ENCODE results near the gene GFRA1. TPM values are rescaled to one million over a fixed set of nuclear protein-coding genes. Genes with fewer than 3 reads are reported as not detected.

GFRA1 gene
- polyA plus RNA-seq, 1 experiment: 6.8 TPM

DNA sequence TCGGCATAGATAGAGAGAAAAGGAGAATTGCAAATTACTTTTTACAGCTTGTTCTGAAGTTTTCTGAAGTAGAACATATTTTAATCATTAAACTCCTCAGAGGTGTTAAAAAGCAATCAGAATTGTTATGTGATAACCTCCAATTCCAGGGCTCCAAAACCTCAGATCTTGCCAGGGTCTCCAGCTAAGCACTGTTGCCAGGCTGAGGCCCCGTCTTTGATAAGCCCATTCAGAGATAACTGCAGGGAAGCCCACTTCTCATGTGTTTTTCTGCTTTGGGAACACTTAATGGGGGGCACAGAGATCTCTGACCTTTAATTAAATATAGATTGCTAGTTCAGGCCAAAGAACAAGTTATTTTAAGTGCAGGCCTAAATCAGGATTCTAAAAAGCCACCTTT is 40.4 kb downstream of the GFRA1 start:
- TF ChIP-seq, protein P1, sequence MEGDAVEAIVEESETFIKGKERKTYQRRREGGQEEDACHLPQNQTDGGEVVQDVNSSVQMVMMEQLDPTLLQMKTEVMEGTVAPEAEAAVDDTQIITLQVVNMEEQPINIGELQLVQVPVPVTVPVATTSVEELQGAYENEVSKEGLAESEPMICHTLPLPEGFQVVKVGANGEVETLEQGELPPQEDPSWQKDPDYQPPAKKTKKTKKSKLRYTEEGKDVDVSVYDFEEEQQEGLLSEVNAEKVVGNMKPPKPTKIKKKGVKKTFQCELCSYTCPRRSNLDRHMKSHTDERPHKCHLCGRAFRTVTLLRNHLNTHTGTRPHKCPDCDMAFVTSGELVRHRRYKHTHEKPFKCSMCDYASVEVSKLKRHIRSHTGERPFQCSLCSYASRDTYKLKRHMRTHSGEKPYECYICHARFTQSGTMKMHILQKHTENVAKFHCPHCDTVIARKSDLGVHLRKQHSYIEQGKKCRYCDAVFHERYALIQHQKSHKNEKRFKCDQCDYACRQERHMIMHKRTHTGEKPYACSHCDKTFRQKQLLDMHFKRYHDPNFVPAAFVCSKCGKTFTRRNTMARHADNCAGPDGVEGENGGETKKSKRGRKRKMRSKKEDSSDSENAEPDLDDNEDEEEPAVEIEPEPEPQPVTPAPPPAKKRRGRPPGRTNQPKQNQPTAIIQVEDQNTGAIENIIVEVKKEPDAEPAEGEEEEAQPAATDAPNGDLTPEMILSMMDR (IDR thresholded peaks at IDR 0.05; ENCODE audit: low read depth, low read length): no peak
- ChIA-PET CTCF (no interaction called here), POLR2A (interaction anchor here (0.7 kb wide), 1 partner anchor 287 kb away, joined by 3 read pairs; no protein-coding TSS in a partner anchor)
- Histone ChIP-seq H3K27me3 (ENCODE audit: control insufficient read depth, insufficient read depth, low read length) (no peaks in the 10 kb centered on the region), H3K9me3 (ENCODE audit: control insufficient read depth, insufficient read depth, low read length) (no peaks in the 10 kb centered on the region), H3K4me3 (ENCODE audit: low read depth, low read length) (no peak overlapping the region), H3K27ac (ENCODE audit: low read depth, low read length) (no peak overlapping the region)
- DNase-seq (ENCODE audit: low read depth, low spot score): no peak

DNA sequence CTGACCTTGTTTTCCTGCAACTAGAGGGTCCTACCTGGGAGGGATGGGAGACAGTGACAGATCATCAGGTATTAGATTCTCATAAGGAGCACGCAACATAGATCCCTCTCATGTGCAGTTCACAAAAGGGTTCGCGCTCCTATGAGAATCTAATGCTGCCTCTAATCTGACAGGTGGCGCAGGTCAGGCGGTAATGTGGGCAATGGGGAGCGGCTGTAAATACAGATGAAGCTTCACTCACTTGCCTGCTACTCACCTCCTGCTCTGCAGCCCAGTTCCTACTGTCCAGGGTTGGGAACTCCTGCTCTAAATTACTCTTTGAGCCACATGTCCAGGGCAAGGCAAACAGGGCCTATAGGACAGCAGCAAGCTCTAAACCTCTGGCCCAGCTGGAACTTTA is 46.2 kb downstream of the GFRA1 start:
- CTCF ChIA-PET: interaction anchor here (0.5 kb wide), 1 partner anchor 735 kb away, joined by 4 read pairs; no protein-coding TSS in a partner anchor
- H3K27ac ChIP-seq (ENCODE audit: low read depth, low read length): no peak overlapping the region
- H3K27me3 ChIP-seq (ENCODE audit: control insufficient read depth, insufficient read depth, low read length): no peaks in the 10 kb centered on the region
- POLR2A ChIA-PET: no interaction called here
- TF ChIP-seq, protein P1 (IDR thresholded peaks at IDR 0.05; ENCODE audit: low read depth, low read length): no peak
- H3K9me3 ChIP-seq (ENCODE audit: control insufficient read depth, insufficient read depth, low read length): no peaks in the 10 kb centered on the region
- H3K4me3 ChIP-seq (ENCODE audit: low read depth, low read length): no peak overlapping the region
- DNase-seq (ENCODE audit: low read depth, low spot score): no peak

DNA sequence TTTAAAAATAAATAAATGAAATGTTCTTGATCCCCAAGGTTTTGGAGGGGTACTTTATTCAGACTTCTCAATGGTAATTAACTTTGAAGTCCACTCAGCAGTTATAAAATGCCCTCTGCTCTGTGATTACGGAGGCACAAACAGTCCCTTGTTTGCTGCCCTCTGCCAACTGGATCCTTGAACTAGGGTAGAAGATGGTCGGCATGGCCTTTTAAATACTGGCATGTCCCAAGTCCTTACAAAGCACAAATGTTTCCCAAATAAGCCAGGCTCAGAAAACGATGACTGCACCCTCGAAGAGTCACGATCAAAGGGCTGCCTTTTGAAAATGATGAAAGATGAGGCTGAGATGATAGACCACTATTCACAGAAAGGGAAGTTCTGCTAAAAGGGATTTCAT is 47.0 kb downstream of the GFRA1 start:
- no peak for DNase-seq (ENCODE audit: low read depth, low spot score)
- CTCF ChIA-PET: interaction anchor here (0.6 kb wide), 1 partner anchor 25 kb away, joined by 6 read pairs; no protein-coding TSS in a partner anchor
- POLR2A ChIA-PET: no interaction called here
- no peak overlapping the region for H3K27ac ChIP-seq (ENCODE audit: low read depth, low read length)
- H3K27me3 ChIP-seq (ENCODE audit: control insufficient read depth, insufficient read depth, low read length): no peaks in the 10 kb centered on the region
- H3K9me3 ChIP-seq (ENCODE audit: control insufficient read depth, insufficient read depth, low read length): no peaks in the 10 kb centered on the region
- no peak overlapping the region for H3K4me3 ChIP-seq (ENCODE audit: low read depth, low read length)
- TF ChIP-seq, protein P1 (IDR thresholded peaks at IDR 0.05; ENCODE audit: low read depth, low read length): no peak

DNA sequence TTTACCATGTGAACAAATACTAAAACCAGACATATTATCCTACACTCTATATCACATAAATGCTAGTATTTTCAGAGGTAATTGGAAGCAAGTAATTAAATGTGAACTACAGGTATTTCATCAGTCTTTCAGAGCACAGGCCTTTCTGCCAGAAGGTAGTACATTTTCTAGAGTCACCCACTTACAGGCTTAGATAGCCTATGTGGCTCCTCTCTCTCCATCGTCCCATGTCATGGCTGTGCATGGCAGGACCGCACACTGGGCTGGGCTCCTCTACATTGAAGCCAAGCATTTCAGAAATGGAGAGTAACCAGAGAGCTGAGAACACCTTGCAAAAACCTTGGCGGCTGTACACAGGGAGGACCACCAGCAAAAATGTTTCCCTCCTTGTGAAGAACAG is 49.7 kb downstream of the GFRA1 start:
- ChIA-PET CTCF (no interaction called here), POLR2A (no interaction called here)
- no peaks in the 10 kb centered on the region for H3K9me3 ChIP-seq (ENCODE audit: control insufficient read depth, insufficient read depth, low read length)
- TF ChIP-seq, protein P1 (IDR thresholded peaks at IDR 0.05; ENCODE audit: low read depth, low read length): no peak
- H3K4me3 ChIP-seq (ENCODE audit: low read depth, low read length): no peak overlapping the region
- H3K27ac ChIP-seq (ENCODE audit: low read depth, low read length): no peak overlapping the region
- no peaks in the 10 kb centered on the region for H3K27me3 ChIP-seq (ENCODE audit: control insufficient read depth, insufficient read depth, low read length)
- DNase-seq (ENCODE audit: low read depth, low spot score): no peak

DNA sequence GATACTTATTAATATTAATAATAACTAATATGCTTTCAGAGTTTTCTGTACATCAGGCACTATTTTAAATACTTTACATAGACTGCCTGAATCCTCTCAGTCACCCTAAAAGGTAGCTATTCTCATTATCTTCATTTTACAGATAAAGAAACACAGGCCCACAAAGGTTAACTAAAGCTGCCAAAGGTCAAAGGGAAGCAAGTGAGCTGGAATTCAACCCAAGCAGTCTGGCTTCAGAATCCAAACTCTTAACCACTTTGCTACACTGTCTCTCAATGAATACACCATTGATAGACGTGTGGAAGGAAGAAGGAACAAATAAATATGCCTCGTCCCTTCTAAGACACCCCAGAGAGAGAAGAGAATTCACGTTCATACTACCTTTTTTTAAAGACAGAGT is 52.0 kb downstream of the GFRA1 start:
- H3K4me3 ChIP-seq (ENCODE audit: low read depth, low read length): no peak overlapping the region
- no peak for DNase-seq (ENCODE audit: low read depth, low spot score)
- CTCF ChIA-PET: no interaction called here
- TF ChIP-seq, protein P1 (IDR thresholded peaks at IDR 0.05; ENCODE audit: low read depth, low read length): no peak
- H3K27ac ChIP-seq (ENCODE audit: low read depth, low read length): no peak overlapping the region
- no peaks in the 10 kb centered on the region for H3K27me3 ChIP-seq (ENCODE audit: control insufficient read depth, insufficient read depth, low read length)
- no peaks in the 10 kb centered on the region for H3K9me3 ChIP-seq (ENCODE audit: control insufficient read depth, insufficient read depth, low read length)
- POLR2A ChIA-PET: no interaction called here
